SU-DHL-6 (cell line): Measurements from ENCODE around the gene LTB.

Experiments used
- H2AFZ ChIP-seq: fragments of 200-600 bp; sonication (generic); 2 replicates; pipeline ENCODE4 v1.6.1; 2014; ENCODE audit warnings: low read depth, mild to moderate bottlenecking, moderate library complexity, mixed read lengths, antibody characterized with exemption, low read length; ENCODE audit not compliant: severe bottlenecking
- H3F3A ChIP-seq: fragments of 200-600 bp; shearing (Covaris generic); 2 replicates; pipeline ENCODE4 v1.6.0; 2016; ENCODE audit warnings: antibody characterized with exemption, mild to moderate bottlenecking; ENCODE audit not compliant: insufficient read depth
- H3K27ac ChIP-seq: fragments of 200-600 bp; sonication (generic); 2 replicates; pipeline ENCODE4 v1.5.1; 2016; ENCODE audit warnings: low read depth, mild to moderate bottlenecking, low read length, moderate library complexity, mixed read lengths
- H3K27me3 ChIP-seq: fragments of 200-600 bp; sonication (generic), shearing (Covaris generic); 2 replicates; pipeline ENCODE4 v1.6.0; 2014; ENCODE audit warnings: mild to moderate bottlenecking, low read length
- H3K36me3 ChIP-seq: fragments of 200-600 bp; sonication (generic); 2 replicates; pipeline ENCODE4 v1.6.1; 2014; ENCODE audit warnings: mild to moderate bottlenecking, low read length, mixed read lengths
- H3K4me2 ChIP-seq: fragments of 300-600, 200-600 bp; shearing (Covaris generic), sonication (generic); 2 replicates; pipeline ENCODE4 v1.6.0; 2014; ENCODE audit warnings: low read length, low read depth, mild to moderate bottlenecking; ENCODE audit not compliant: poor library complexity, severe bottlenecking
- H3K4me3 ChIP-seq: fragments of 200-600 bp; sonication (generic); 2 replicates; pipeline ENCODE4 v1.5.1; 2014; ENCODE audit warnings: antibody characterized with exemption, low read length, mild to moderate bottlenecking, mixed read lengths; ENCODE audit not compliant: insufficient read depth, poor library complexity, severe bottlenecking
- H3K79me2 ChIP-seq: fragments of 200-600 bp; sonication (generic); 2 replicates; pipeline ENCODE4 v1.6.1; 2014; ENCODE audit warnings: mild to moderate bottlenecking, low read length, moderate library complexity; ENCODE audit not compliant: insufficient read depth
- H3K9ac ChIP-seq: fragments of 200-600 bp; sonication (generic); 2 replicates; pipeline ENCODE4 v1.7.0; 2014; ENCODE audit warnings: mild to moderate bottlenecking, low read length
- H3K9me2 ChIP-seq: fragments of 200-600 bp; sonication (generic); replicated peaks from 2 replicates; pipeline ENCODE4 v1.6.1; 2014; ENCODE audit warnings: low read length; ENCODE audit not compliant: insufficient read depth
- H3K9me3 ChIP-seq: fragments of 200-600 bp; sonication (generic); 2 replicates; pipeline ENCODE4 v1.6.1; 2014; ENCODE audit warnings: low read length, mixed read lengths; ENCODE audit not compliant: insufficient read depth
- H4K20me1 ChIP-seq: fragments of 200-600 bp; sonication (generic); 2 replicates; pipeline ENCODE4 v1.6.1; 2014; ENCODE audit warnings: low read depth, mild to moderate bottlenecking, antibody characterized with exemption, low read length, moderate library complexity, mixed read lengths
- EZH2phosphoT487 ChIP-seq: fragments of 200-600 bp; sonication (generic), shearing (Covaris generic); conservative IDR thresholded peaks from 2 replicates; pipeline ENCODE4 v1.6.1; 2018; ENCODE audit warnings: mild to moderate bottlenecking, antibody characterized with exemption, low read length, moderate library complexity, mixed read lengths
- TF ChIP-seq, protein P1 (sequence below): fragments of 200-600 bp; sonication (generic); IDR thresholded peaks from one replicate; pipeline ENCODE4 v1.5.1; 2017; ENCODE audit warnings: antibody characterized with exemption, mild to moderate bottlenecking, low read length, moderate library complexity; ENCODE audit not compliant: insufficient read depth, poor library complexity, severe bottlenecking

The LTB gene

DNA sequence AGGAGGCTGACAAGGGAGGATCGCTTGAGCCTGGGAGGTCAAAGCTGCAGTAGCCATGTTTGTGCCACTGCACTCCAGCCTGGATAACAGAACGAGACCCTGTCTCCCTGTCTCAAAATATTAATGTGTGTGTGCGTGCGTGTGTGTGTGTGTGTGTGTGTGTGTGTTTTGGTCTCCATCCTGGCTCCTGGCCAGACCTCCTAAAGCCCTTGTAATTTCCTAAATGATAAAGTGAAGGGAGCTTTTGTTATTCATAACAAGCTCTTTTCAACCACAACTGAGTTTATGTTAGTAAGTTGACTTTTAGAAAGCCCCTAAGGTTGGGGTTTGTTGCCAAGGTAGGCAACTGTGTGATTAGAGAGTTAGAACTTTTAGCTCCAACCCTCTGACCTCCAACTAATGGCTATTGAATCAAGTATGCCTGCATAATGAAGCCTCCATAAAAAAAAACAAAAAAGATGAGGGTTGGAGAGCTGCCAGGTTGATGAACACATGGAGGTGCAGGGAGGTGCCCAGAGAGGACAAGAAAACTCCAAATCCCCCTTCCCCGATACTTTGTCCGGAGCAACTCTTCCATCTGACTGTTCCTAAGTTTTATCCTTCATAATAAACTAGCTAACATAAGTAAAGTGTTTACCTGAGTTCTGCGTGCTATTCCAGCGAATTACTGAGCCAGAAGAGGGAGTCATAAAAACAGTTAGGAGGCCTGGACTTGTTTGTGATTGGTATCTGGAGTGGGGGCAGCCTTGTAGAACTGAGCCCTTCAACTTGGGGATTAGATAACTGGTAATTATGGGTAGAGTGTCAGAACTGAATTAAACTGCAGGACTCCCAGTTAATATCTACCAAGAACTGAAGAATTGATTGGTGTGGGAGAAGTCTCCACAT, 27.5 kb upstream of the LTB start:
- Histone ChIP-seq H2AFZ (no peak overlapping the region), H3F3A (0 out of 2 replicates have a peak, but pooled peaks cover 3% of the 10 kb centered on the region), H3K9ac (no peak overlapping the region), H3K4me3 (no peak overlapping the region), H3K4me2 (no peak overlapping the region), H3K9me2 (no peaks in the 10 kb centered on the region), H4K20me1 (no peaks in the 10 kb centered on the region), H3K36me3 (no peaks in the 10 kb centered on the region), H3K79me2 (no peaks in the 10 kb centered on the region), H3K27ac (no peak overlapping the region), H3K9me3 (no peaks in the 10 kb centered on the region), H3K27me3 (no peaks in the 10 kb centered on the region)
- TF ChIP-seq EZH2phosphoT487: no peak
- TF ChIP-seq, protein P1, sequence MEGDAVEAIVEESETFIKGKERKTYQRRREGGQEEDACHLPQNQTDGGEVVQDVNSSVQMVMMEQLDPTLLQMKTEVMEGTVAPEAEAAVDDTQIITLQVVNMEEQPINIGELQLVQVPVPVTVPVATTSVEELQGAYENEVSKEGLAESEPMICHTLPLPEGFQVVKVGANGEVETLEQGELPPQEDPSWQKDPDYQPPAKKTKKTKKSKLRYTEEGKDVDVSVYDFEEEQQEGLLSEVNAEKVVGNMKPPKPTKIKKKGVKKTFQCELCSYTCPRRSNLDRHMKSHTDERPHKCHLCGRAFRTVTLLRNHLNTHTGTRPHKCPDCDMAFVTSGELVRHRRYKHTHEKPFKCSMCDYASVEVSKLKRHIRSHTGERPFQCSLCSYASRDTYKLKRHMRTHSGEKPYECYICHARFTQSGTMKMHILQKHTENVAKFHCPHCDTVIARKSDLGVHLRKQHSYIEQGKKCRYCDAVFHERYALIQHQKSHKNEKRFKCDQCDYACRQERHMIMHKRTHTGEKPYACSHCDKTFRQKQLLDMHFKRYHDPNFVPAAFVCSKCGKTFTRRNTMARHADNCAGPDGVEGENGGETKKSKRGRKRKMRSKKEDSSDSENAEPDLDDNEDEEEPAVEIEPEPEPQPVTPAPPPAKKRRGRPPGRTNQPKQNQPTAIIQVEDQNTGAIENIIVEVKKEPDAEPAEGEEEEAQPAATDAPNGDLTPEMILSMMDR: no peak

DNA sequence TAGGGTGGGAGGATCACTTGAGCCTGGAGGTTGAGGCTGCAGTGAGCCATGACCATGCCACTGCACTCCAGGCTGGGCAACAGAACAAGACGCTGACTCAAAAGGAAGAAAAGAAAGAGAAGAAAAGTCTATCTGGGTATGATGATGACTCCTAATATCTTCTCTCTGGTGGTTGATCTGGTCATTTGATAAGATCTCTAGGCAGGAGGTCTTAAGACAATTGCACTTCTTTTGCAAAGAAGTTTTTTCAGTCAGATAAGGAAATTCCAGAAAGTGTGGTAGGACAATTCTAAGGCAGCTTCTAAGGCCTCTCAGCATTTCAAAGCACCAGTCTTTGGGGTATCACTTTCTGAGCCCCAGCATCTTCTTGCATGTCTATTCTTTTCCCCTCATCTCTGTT, 25.1 kb upstream of the LTB start:
- Histone ChIP-seq H4K20me1 (no peaks in the 10 kb centered on the region), H3K9me2 (no peaks in the 10 kb centered on the region), H3K27ac (no peak overlapping the region), H3K9me3 (no peaks in the 10 kb centered on the region), H3K36me3 (no peaks in the 10 kb centered on the region), H3K4me2 (no peak overlapping the region), H2AFZ (no peak overlapping the region), H3K27me3 (no peaks in the 10 kb centered on the region), H3K4me3 (no peak overlapping the region), H3K79me2 (no peaks in the 10 kb centered on the region), H3F3A (no peaks in the 10 kb centered on the region), H3K9ac (no peak overlapping the region)
- TF ChIP-seq EZH2phosphoT487: no peak
- TF ChIP-seq, protein P1: no peak

DNA sequence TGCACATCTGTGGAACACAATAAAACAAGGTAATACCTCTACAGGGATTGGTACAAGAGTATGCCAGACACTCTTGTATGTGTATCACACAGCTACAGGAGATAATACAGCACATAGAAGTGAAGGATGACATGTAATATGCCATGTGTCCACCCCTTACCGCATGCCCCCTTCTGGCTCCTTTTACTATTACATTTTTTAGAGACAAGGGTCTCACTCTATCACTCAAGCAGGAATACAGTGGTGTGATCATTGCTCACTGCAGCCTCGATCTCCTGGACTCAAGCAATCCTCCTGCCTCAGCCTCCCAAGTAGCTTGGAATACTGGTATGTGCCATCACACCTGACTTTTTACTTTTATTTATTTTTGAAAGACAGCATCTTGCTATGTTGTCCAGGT, 14.8 kb upstream of the LTB start:
- no peaks in the 10 kb centered on the region for H3K79me2 ChIP-seq
- H2AFZ ChIP-seq: no peak overlapping the region
- H3K4me3 ChIP-seq: no peak overlapping the region

More for the DNA sequence above, 14.8 kb upstream of the LTB start:
- TF ChIP-seq, protein P1: peak; percentile 52
- TF ChIP-seq EZH2phosphoT487: no peak
- H3K36me3 ChIP-seq: no peaks in the 10 kb centered on the region
- H3K4me2 ChIP-seq: no peak overlapping the region
- no peak overlapping the region for H3K27ac ChIP-seq
- H3K9me2 ChIP-seq: no peaks in the 10 kb centered on the region
- H3K27me3 ChIP-seq: no peaks in the 10 kb centered on the region
- H3K9me3 ChIP-seq: no peaks in the 10 kb centered on the region
- no peak overlapping the region for H3K9ac ChIP-seq
- H3F3A ChIP-seq: peaks cover 4% of the 10 kb centered on the region; the same call in 1 of the 2 replicates
- no peaks in the 10 kb centered on the region for H4K20me1 ChIP-seq
